HG03439 (cell line): ENCODE results near the gene INPP5D.

ENCODE experiments used
- ATAC-seq: cut with Tn5 transposase; IDR thresholded peaks from one replicate; pipeline ENCODE4 v1.9.1; 2021; ENCODE audit warnings: mild to moderate bottlenecking, moderate library complexity; ENCODE audit not compliant: unreplicated experiment

The INPP5D gene

GRCh38 chr2:233031556-233032500 is 28.3 kb upstream of the INPP5D start:
- ATAC-seq: no peak

- ATAC-seq: no peak
Observed at GRCh38 chr2:233032551-233033320, 27.4 kb upstream of the INPP5D start, which contains the start of gene NEU2. NEU2 (plus strand) TSS chr2:233032672; CDS start chr2:233032672, 0 bp downstream.

GRCh38 chr2:233033672-233034071 is 26.5 kb upstream of the INPP5D start:
- no peak for ATAC-seq

- ATAC-seq: no peak
Observed at GRCh38 chr2:233034091-233034882, 25.9 kb upstream of the INPP5D start.

- no peak for ATAC-seq
Observed at GRCh38 chr2:233035426-233036161, 24.5 kb upstream of the INPP5D start.

- no peak for ATAC-seq
Observed at GRCh38 chr2:233036162-233036838, 23.8 kb upstream of the INPP5D start.

GRCh38 chr2:233037078-233037477 is 23.1 kb upstream of the INPP5D start:
- ATAC-seq: no peak

GRCh38 chr2:233039212-233039845 is 20.8 kb upstream of the INPP5D start:
- ATAC-seq: no peak

- no peak for ATAC-seq
Observed at GRCh38 chr2:233039846-233040530, 20.2 kb upstream of the INPP5D start.

- ATAC-seq: no peak
Observed at GRCh38 chr2:233040571-233040970, 19.6 kb upstream of the INPP5D start.

GRCh38 chr2:233041722-233042323 is 18.3 kb upstream of the INPP5D start:
- no peak for ATAC-seq

- ATAC-seq: no peak
Observed at GRCh38 chr2:233042549-233042948, 17.6 kb upstream of the INPP5D start.

- no peak for ATAC-seq
Observed at GRCh38 chr2:233044974-233045605, 15.1 kb upstream of the INPP5D start.

GRCh38 chr2:233047206-233047605 is 12.9 kb upstream of the INPP5D start:
- ATAC-seq: no peak

- no peak for ATAC-seq
Observed at GRCh38 chr2:233047667-233048066, 12.5 kb upstream of the INPP5D start.

- ATAC-seq: no peak
Observed at GRCh38 chr2:233048569-233049193, 11.5 kb upstream of the INPP5D start.

- no peak for ATAC-seq
Observed at GRCh38 chr2:233049194-233049761, 10.9 kb upstream of the INPP5D start.
